ENCODE measurements around the gene CD48.

Gene CD48

GRCh38 chr1:160637821-160638539 is 73.6 kb downstream of the CD48 start:
- Histone ChIP-seq H4K20me1 (ENCODE audit: insufficient read depth, low read length, poor library complexity, severe bottlenecking) (no peaks in the 10 kb centered on the region), H3K9me3 (ENCODE audit: insufficient read depth, low read depth, low read length) (no peaks in the 10 kb centered on the region), H3F3A (ENCODE audit: low read depth) (0 out of 2 replicates have a peak, but pooled peaks cover 4% of the 10 kb centered on the region), H3K36me3 (ENCODE audit: insufficient read depth, low read length) (no peaks in the 10 kb centered on the region), H2AFZ (ENCODE audit: low read length) (no peak overlapping the region), H3K4me1 (ENCODE audit: insufficient read depth, low read length, poor library complexity, severe bottlenecking) (peaks cover 43% of the 10 kb centered on the region), H3K4me2 (ENCODE audit: low read depth, low read length, poor library complexity, severe bottlenecking) (peak overlapping the region; percentile 33), H3K27me3 (ENCODE audit: insufficient read depth, low read length, poor library complexity, severe bottlenecking) (no peaks in the 10 kb centered on the region), H3K4me3 (ENCODE audit: low read length, poor library complexity, severe bottlenecking) (no peak overlapping the region), H3K79me2 (ENCODE audit: insufficient read depth, low read length) (no peaks in the 10 kb centered on the region), H3K9ac (ENCODE audit: low read depth, low read length, poor library complexity, severe bottlenecking) (no peak overlapping the region), H3K9me2 (replicated peaks; ENCODE audit: low read depth, low read length) (no peaks in the 10 kb centered on the region)
- TF ChIP-seq EZH2phosphoT487 (IDR thresholded peaks at IDR 0.05; ENCODE audit: borderline replicate concordance): no peak
- TF ChIP-seq CTCF (conservative IDR thresholded peaks at IDR 0.05; ENCODE audit: low read length): no peak

GRCh38 chr1:160637065-160637464 is 74.6 kb downstream of the CD48 start:
- H3K4me1 ChIP-seq (ENCODE audit: insufficient read depth, low read length, poor library complexity, severe bottlenecking): peaks cover 47% of the 10 kb centered on the region
- H4K20me1 ChIP-seq (ENCODE audit: insufficient read depth, low read length, poor library complexity, severe bottlenecking): no peaks in the 10 kb centered on the region
- H3K9me3 ChIP-seq (ENCODE audit: insufficient read depth, low read depth, low read length): no peaks in the 10 kb centered on the region
- no peak overlapping the region for H3K9ac ChIP-seq (ENCODE audit: low read depth, low read length, poor library complexity, severe bottlenecking)
- no peak overlapping the region for H3K4me2 ChIP-seq (ENCODE audit: low read depth, low read length, poor library complexity, severe bottlenecking)
- no peak overlapping the region for H2AFZ ChIP-seq (ENCODE audit: low read length)
- no peak overlapping the region for H3K4me3 ChIP-seq (ENCODE audit: low read length, poor library complexity, severe bottlenecking)
- no peaks in the 10 kb centered on the region for H3K36me3 ChIP-seq (ENCODE audit: insufficient read depth, low read length)
- TF ChIP-seq CTCF (conservative IDR thresholded peaks at IDR 0.05; ENCODE audit: low read length) (no peak), EZH2phosphoT487 (IDR thresholded peaks at IDR 0.05; ENCODE audit: borderline replicate concordance) (no peak)
- no peaks in the 10 kb centered on the region for H3K79me2 ChIP-seq (ENCODE audit: insufficient read depth, low read length)
- 0 out of 2 replicates have a peak, but pooled peaks cover 4% of the 10 kb centered on the region for H3F3A ChIP-seq (ENCODE audit: low read depth)
- no peaks in the 10 kb centered on the region for H3K9me2 ChIP-seq (replicated peaks; ENCODE audit: low read depth, low read length)
- no peaks in the 10 kb centered on the region for H3K27me3 ChIP-seq (ENCODE audit: insufficient read depth, low read length, poor library complexity, severe bottlenecking)

GRCh38 chr1:160636547-160636946 is 75.1 kb downstream of the CD48 start:
- Histone ChIP-seq H3K9ac (ENCODE audit: low read depth, low read length, poor library complexity, severe bottlenecking) (no peak overlapping the region), H3K4me1 (ENCODE audit: insufficient read depth, low read length, poor library complexity, severe bottlenecking) (peaks cover 46% of the 10 kb centered on the region), H2AFZ (ENCODE audit: low read length) (no peak overlapping the region)

More at GRCh38 chr1:160636547-160636946, 75.1 kb downstream of the CD48 start:
- H3K9me2 ChIP-seq (replicated peaks; ENCODE audit: low read depth, low read length): no peaks in the 10 kb centered on the region
- TF ChIP-seq CTCF (conservative IDR thresholded peaks at IDR 0.05; ENCODE audit: low read length): no peak
- no peak for TF ChIP-seq EZH2phosphoT487 (IDR thresholded peaks at IDR 0.05; ENCODE audit: borderline replicate concordance)
- no peak overlapping the region for H3K4me3 ChIP-seq (ENCODE audit: low read length, poor library complexity, severe bottlenecking)
- H3K79me2 ChIP-seq (ENCODE audit: insufficient read depth, low read length): no peaks in the 10 kb centered on the region
- H3F3A ChIP-seq (ENCODE audit: low read depth): 0 out of 2 replicates have a peak, but pooled peaks cover 4% of the 10 kb centered on the region
- H3K36me3 ChIP-seq (ENCODE audit: insufficient read depth, low read length): no peaks in the 10 kb centered on the region
- H3K27me3 ChIP-seq (ENCODE audit: insufficient read depth, low read length, poor library complexity, severe bottlenecking): no peaks in the 10 kb centered on the region
- H4K20me1 ChIP-seq (ENCODE audit: insufficient read depth, low read length, poor library complexity, severe bottlenecking): no peaks in the 10 kb centered on the region
- H3K4me2 ChIP-seq (ENCODE audit: low read depth, low read length, poor library complexity, severe bottlenecking): no peak overlapping the region
- no peaks in the 10 kb centered on the region for H3K9me3 ChIP-seq (ENCODE audit: insufficient read depth, low read depth, low read length)
